NB4 (cell line): ENCODE results near the gene AFTPH.

ENCODE experiments used
- DNase-seq: peaks from one replicate; pipeline ENCODE4 v3.0.0; 2010; ENCODE audit warnings: low read depth
- H3K4me3 ChIP-seq: one replicate; pipeline ENCODE4 v1.5.1; 2011; ENCODE audit warnings: mild to moderate bottlenecking, low read depth, low read length, moderate library complexity
- CTCF ChIP-seq: IDR thresholded peaks from one replicate; pipeline ENCODE4 v1.5.1; 2012; ENCODE audit warnings: low read depth, low read length
- MYC ChIP-seq: IDR thresholded peaks from 2 replicates; pipeline ENCODE4 v1.6.1; 2011; ENCODE audit warnings: low read depth, low read length
- POLR2A ChIP-seq: IDR thresholded peaks from 2 replicates; pipeline ENCODE4 v1.6.1; 2011; ENCODE audit warnings: mild to moderate bottlenecking; ENCODE audit not compliant: insufficient read length; ENCODE audit errors: extremely low read depth
- TF ChIP-seq, protein P1 (sequence below): IDR thresholded peaks from 2 replicates; pipeline ENCODE4 v1.6.1; 2011; ENCODE audit warnings: low read depth, low read length

AFTPH gene

DNA sequence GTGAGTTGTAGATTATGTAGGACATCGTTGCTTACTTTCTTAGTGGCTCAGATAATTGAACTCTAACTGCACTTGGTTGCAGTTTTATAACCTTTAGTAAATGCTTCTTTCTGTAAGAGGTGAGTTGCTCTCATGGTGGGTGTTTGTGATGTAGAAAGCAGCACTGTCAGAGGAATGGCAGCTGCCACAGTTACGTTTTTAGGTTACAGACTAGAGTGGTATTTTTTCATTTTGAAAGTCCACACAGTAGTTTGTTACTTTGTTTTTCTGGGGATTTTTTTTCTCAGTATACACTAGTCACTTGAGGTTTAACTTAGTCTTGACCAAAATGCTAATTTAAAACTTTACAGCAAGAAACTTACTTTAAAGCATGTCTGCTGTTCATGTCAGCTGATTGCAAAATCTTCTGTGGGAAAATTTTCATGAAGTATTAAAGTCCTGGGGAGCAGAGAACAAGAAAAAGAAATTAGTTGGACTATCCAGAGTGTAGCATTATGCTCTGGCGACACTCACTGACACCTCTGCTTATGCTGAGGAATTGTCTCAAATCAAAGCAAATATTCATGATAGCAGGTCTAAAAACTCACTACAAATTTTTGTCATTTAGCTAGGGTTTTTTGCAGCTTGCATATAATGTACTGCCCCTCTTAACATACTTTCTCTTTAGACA, 14.8 kb downstream of the AFTPH start:
- TF ChIP-seq, protein P1, sequence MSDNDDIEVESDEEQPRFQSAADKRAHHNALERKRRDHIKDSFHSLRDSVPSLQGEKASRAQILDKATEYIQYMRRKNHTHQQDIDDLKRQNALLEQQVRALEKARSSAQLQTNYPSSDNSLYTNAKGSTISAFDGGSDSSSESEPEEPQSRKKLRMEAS, result no peak
- no peak for DNase-seq
- no peak overlapping the region for H3K4me3 ChIP-seq

DNA sequence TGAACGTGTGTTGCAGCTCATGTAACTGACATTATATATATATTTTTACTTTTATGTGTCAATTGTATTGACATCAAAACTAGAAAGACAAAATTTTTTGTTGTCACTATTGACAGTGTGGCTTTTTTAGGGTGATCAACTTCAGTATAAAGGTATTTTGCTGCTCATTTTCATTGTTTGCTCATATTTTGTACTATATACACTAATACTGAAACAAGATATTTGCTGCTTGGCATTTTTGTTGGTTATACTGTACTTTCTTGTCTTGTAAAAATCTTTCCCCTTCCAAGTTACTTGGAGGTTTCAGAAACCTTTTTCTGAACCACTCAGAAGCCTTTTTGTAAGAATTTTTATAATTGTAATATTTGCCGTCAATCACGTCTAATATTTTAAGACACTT, 16.5 kb downstream of the AFTPH start:
- TF ChIP-seq, protein P1, result no peak
- TF ChIP-seq CTCF, result no peak
- no peak for TF ChIP-seq MYC
- no peak for TF ChIP-seq POLR2A
- no peak overlapping the region for H3K4me3 ChIP-seq

GRCh38 chr2:64541547-64541946, 17.4 kb downstream of the AFTPH start:
- no peak for TF ChIP-seq CTCF
- no peak for DNase-seq
- no peak overlapping the region for H3K4me3 ChIP-seq

More for the DNA sequence above, 16.5 kb downstream of the AFTPH start:
- no peak for DNase-seq

GRCh38 chr2:64542071-64543007, 18.2 kb downstream of the AFTPH start:
- TF ChIP-seq CTCF, result no peak
- no peak for TF ChIP-seq MYC
- TF ChIP-seq, protein P1, result no peak
- TF ChIP-seq POLR2A, result no peak
- no peak overlapping the region for H3K4me3 ChIP-seq
- no peak for DNase-seq

DNA sequence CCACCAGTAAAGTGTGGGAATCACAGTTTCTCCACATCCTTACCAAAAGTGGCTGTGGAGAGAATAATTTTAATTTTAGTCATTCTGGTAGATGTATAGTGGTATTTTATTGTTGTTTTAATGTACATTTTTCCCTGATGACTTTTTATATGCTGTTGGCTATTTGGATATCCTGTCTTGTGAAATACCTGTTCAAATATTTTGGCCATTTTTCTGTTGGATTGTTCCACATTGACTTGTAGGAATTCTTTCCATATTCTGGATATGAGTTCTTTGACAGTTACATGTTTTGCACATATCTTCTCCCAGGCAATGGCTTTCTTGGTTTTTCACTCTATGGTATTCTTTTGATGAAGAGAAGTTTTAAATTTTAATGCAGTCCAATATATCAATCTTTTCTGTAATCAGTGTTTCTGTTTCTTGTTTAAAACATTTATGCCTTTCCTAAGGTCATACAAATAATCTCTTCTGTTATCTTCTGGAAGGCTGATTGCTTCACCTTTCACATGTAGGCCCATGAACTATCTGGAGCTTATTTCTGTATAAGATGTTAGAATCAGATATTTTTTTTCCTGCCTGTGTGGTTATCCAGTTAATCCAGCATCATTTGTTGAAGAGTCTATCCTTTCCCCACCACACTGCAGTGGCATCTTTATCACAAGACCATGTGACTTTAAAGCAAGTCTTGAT, 19.0 kb downstream of the AFTPH start:
- no peak for DNase-seq
- no peak for TF ChIP-seq MYC
- no peak for TF ChIP-seq POLR2A
- no peak for TF ChIP-seq CTCF
- TF ChIP-seq, protein P1, result no peak
- no peak overlapping the region for H3K4me3 ChIP-seq

- DNase-seq, result no peak
- TF ChIP-seq, protein P1, result no peak
- TF ChIP-seq CTCF (no peak), POLR2A (no peak), MYC (no peak)
Measured at GRCh38 chr2:64548761-64549160, 24.6 kb downstream of the AFTPH start.

More at GRCh38 chr2:64548761-64549160, 24.6 kb downstream of the AFTPH start:
- no peak overlapping the region for H3K4me3 ChIP-seq
